ENCODE data around the gene CLIC1. TPM values are rescaled to one million over a fixed set of nuclear protein-coding genes. Genes with fewer than 3 reads are reported as not detected.
A peak's percentile ranks its signal among the peaks of the same experiment; 100 is the strongest.

CLIC1 gene
- total and polyA plus RNA-seq, 11 donors, result 68.0 to 392 (median 124) TPM

- DNase-seq (no peak), ATAC-seq (no peak)
- intact Hi-C loops (cut with DNase I), result loop anchor here in 2 of 10 donors (2.0 to 5.0 kb wide), 2 partner anchors 28 to 34 kb away; partner anchors contain the start of gene VWA7 (in 1 of the 2)
- peaks cover 0 to 25% (median 21%) of the 10 kb centered on the region in 12 donors for H3K4me1 ChIP-seq
- no peak overlapping the region for H3K4me3 ChIP-seq
- no peaks in the 10 kb centered on the region for H3K9me3 ChIP-seq
- WGBS, 4 donors, result 83 to 88% (median 87%) methylated on average over 3 of the region's 3 CpGs
- peaks cover 0 to 20% (median 0%) of the 10 kb centered on the region in 9 donors for H3K36me3 ChIP-seq
- no peak overlapping the region for H3K27ac ChIP-seq
- TF ChIP-seq POLR2A (IDR thresholded peaks at IDR 0.05), result no peak
- H3K27me3 ChIP-seq, result no peaks in the 10 kb centered on the region
These were observed 6.6 kb upstream of the CLIC1 start for GRCh38 chr6:31742894-31743293.

DNA sequence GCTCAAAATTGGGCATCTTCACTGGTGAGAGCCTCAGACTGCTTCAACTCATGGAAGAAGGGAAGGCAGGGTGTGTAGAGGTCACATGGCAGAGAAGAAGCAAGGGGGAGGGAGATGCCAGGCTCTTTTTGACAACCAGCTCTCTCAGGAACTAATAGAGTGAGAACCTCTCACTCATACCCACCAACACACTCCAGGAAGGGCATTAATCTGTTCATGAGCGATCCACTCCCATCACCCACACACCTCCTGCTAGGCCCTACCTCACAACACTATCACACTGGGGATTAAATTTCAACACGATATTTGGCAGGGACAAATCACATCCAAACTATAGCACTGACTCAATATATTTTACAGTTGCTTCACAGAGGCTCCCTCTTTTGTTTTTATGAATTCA is 5.5 kb upstream of the CLIC1 start:
- H3K4me1 ChIP-seq, result peaks cover 0 to 36% (median 31%) of the 10 kb centered on the region in 12 donors
- 84 to 88% (median 85%) methylated on average over 2 of the region's 2 CpGs for WGBS, 4 donors
- H3K27me3 ChIP-seq, result no peaks in the 10 kb centered on the region
- no peaks in the 10 kb centered on the region for H3K9me3 ChIP-seq
- peaks cover 0 to 10% (median 0%) of the 10 kb centered on the region in 9 donors for H3K36me3 ChIP-seq
- intact Hi-C loops (cut with DNase I), result loop anchor here in 2 of 10 donors (2.0 to 5.0 kb wide), 2 partner anchors 29 to 35 kb away; partner anchors contain the start of gene VWA7 (in 1 of the 2)
- TF ChIP-seq POLR2A (IDR thresholded peaks at IDR 0.05) (no peak), CTCF (IDR thresholded peaks at IDR 0.05) (no peak)
- ATAC-seq (no peak), DNase-seq (no peak)
- no peak overlapping the region for H3K4me3 ChIP-seq
- H3K27ac ChIP-seq, result no peak overlapping the region

DNA sequence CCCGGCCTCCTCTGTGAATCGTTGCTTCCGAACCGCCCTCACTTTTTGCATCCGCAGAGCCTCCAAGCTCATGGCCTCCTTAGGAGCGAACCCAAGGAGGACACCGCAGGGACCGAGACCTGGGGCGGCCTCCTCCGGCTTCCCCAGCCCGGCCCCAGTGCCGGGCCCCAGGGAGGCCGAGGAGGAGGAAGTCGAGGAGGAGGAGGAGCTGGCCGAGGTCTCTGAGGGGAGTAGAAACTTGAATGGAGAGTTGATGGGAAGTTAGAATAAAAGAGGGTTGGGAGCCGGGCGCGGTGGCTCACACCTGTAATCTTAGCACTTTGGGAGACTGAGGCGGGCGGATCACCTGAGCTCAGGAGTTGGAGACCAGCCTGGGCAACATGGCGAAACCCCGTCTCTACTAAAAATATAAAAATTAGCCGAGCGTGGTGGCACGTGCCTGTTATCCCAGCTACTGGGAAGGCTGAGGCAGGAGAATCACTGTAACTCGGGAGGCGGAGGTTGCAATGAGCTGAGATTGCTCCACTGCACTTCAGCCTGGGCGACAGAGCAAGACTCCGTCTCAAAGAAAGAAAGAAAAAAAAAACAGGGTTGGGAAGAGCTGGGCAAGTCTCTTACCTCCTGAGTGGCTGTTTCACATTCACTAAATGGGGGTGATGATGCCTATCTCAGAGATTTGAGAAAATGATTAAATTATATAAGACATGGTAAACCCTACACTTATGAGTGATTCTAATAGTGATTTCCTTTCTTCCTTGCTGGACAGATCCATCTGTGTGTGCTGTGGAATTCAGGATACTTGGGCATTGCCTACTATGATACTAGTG is 4.3 kb upstream of the CLIC1 start:
- ATAC-seq, result peak in 2 of 4 donors; percentile 3
- TF ChIP-seq CTCF (IDR thresholded peaks at IDR 0.05) (no peak), POLR2A (IDR thresholded peaks at IDR 0.05) (no peak)
- Histone ChIP-seq H3K27ac (peak overlapping the region in 10 of 12 donors; percentile 16 to 88 (median 62)), H3K9me3 (no peaks in the 10 kb centered on the region), H3K36me3 (peaks cover 0 to 6% (median 0%) of the 10 kb centered on the region in 9 donors), H3K27me3 (no peaks in the 10 kb centered on the region), H3K4me1 (peaks cover 0 to 39% (median 34%) of the 10 kb centered on the region in 12 donors), H3K4me3 (peak overlapping the region; percentile 40 to 88 (median 74))
- intact Hi-C loops (cut with DNase I), result loop anchor here in 1 of 10 donors (5.0 kb wide), 1 partner anchor 37 kb away; the partner anchor contains the start of gene VWA7
- WGBS, 4 donors, result 16 to 39% (median 21%) methylated on average over 21 to 29 of the region's 29 CpGs
- DNase-seq, result peak in 3 of 5 donors; percentile 40 to 42 (median 41)

GRCh38 chr6:31739639-31740396 is 3.5 kb upstream of the CLIC1 start, which contains the start of gene MSH5:
Gene MSH5 (plus strand): TSS chr6:31740005. CDS start chr6:31740467, 462 bp downstream.
- peak in 1 of 2 donors; percentile 63 for TF ChIP-seq POLR2A (IDR thresholded peaks at IDR 0.05)
- TF ChIP-seq CTCF (IDR thresholded peaks at IDR 0.05), result no peak
- WGBS, 4 donors, result 0 to 1% (median 0%) methylated on average over 46 to 58 of the region's 58 CpGs
- Histone ChIP-seq H3K27ac (peak within 1 kb of the TSS in 10 of 12 donors; percentile 16 to 99 (median 62)), H3K9me3 (no peaks in the 10 kb centered on the region), H3K4me1 (peaks cover 0 to 41% (median 34%) of the 10 kb centered on the region in 12 donors), H3K36me3 (peaks cover 0 to 6% (median 0%) of the 10 kb centered on the region in 9 donors), H3K27me3 (no peaks in the 10 kb centered on the region), H3K4me3 (peak within 1 kb of the TSS; percentile 40 to 89 (median 74))
- intact Hi-C loops (cut with DNase I), result loop anchor here in 5 of 10 donors (2.0 to 10.0 kb wide), 7 partner anchors 37 to 95 kb away; partner anchors contain the start of genes ABHD16A (in 1 of the 5), HSPA1B (in 1 of the 5), LY6G5C (in 1 of the 5) and VARS1 (in 1 of the 5)
- ATAC-seq, result peak; percentile 93 to 98 (median 94)
- peak; percentile 97 to 99 (median 98) for DNase-seq
